ENCODE data around the gene OR2V1. TPM values are rescaled to one million over a fixed set of nuclear protein-coding genes. Genes with fewer than 3 reads are reported as not detected.

The OR2V1 gene
- total RNA-seq, 4 donors from 2014 or later: not detected

DNA sequence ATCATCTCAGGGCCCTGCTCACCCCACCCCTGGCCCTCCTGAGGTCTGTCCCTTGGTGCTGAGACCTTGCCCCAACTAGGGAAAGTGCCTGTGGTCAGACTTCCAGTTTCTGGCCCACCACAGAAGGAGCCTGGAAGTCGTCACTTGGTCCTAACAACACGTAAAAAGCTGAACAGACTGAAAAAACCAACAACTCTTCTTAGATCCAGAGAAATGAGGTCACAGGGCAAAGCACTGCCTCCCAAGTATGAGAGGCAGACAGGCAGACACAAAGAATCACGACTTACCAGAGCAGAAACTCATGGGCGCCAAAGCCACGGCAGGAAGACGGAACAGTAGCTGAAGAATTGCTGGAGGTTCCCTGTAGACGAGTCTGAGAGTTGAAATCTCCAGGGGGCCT lies 38.5 kb downstream of the OR2V1 start:
- TF ChIP-seq, protein P1, sequence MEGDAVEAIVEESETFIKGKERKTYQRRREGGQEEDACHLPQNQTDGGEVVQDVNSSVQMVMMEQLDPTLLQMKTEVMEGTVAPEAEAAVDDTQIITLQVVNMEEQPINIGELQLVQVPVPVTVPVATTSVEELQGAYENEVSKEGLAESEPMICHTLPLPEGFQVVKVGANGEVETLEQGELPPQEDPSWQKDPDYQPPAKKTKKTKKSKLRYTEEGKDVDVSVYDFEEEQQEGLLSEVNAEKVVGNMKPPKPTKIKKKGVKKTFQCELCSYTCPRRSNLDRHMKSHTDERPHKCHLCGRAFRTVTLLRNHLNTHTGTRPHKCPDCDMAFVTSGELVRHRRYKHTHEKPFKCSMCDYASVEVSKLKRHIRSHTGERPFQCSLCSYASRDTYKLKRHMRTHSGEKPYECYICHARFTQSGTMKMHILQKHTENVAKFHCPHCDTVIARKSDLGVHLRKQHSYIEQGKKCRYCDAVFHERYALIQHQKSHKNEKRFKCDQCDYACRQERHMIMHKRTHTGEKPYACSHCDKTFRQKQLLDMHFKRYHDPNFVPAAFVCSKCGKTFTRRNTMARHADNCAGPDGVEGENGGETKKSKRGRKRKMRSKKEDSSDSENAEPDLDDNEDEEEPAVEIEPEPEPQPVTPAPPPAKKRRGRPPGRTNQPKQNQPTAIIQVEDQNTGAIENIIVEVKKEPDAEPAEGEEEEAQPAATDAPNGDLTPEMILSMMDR (IDR thresholded peaks at IDR 0.05; ENCODE audit: low read depth): no peak

- TF ChIP-seq, protein P1 (IDR thresholded peaks at IDR 0.05; ENCODE audit: low read depth): no peak
Observed at GRCh38 chr5:181088289-181088688, 42.7 kb downstream of the OR2V1 start.

DNA sequence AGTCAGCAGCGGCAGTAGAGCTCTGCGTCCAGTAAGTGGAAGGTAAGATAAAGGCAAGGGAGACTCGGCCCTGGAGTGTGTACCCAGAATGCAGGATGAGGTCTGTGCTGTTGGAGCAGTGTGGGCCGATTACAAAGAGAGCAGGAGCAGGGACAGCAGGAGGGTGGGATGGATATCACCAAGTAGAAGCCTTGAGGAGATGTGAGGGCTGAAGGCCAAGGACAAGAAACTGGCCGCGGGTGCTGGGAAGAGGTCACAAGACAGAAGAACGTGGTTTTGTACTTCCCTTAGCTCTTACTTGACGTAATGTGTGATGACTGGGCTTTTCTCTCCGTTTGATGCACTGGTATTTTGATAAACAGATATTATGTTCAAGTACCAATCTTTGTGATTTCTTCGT lies 43.7 kb downstream of the OR2V1 start:
- TF ChIP-seq, protein P1 (IDR thresholded peaks at IDR 0.05; ENCODE audit: low read depth): no peak

GRCh38 chr5:181086884-181087205 lies 44.1 kb downstream of the OR2V1 start:
- TF ChIP-seq, protein P1 (IDR thresholded peaks at IDR 0.05; ENCODE audit: low read depth): no peak

DNA sequence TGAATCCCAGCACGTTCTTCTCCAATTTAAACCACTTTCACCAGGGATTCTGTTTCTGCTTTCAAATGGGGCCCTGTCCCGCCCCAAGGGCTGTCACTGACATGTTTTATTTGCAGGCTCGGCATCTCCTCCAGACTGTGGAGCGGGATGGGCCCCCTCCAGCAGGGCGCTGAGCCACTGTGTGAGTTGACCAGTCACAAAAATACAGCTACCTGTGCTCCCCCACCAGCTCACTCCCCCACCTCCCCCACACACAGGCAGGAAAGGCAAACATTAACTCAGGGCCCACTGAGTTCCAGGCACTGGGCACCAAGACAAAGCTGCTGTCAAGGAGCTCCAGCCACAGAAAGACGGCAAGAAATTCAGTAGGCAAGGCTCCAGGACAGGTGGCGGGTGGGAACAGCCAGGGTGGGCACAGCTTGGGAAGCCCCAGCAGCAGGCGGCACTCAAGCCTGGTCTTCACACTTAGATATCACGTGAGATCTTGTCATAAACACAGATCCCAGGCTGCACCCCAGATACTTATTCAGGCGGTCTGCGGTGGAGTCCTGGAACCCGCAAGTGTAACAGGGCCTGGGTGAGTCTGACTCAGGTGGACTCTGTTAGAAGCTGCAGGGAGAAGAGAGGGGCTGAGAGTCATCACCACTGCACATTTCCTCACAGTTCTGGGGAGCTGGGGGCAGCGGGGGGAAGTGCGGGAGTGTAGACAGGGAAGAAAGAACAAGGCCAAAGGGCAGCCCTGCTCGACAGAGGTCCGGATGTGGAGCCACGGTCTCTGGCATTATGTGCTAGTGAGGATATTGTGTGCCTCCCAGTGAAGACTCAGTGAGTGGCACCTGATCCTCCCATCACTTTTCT lies 44.7 kb downstream of the OR2V1 start:
- TF ChIP-seq, protein P1 (IDR thresholded peaks at IDR 0.05; ENCODE audit: low read depth): no peak

- TF ChIP-seq, protein P1 (IDR thresholded peaks at IDR 0.05; ENCODE audit: low read depth): no peak
Observed at GRCh38 chr5:181084621-181085195, 46.3 kb downstream of the OR2V1 start.

GRCh38 chr5:181081989-181082388 lies 49.0 kb downstream of the OR2V1 start:
- TF ChIP-seq, protein P1 (IDR thresholded peaks at IDR 0.05; ENCODE audit: low read depth): no peak

Measured in subcutaneous adipose tissue (tissue), 4 donors.